Tibial nerve (tissue), 4 donors: Measurements from ENCODE around the gene LRRC8A.

Source experiments
- EP300 ChIP-seq, 2 donors: sonication (generic); formaldehyde crosslinking; IDR thresholded peaks; one replicate each; pipeline ENCODE4 v1.6.1; 2017; ENCODE audit warnings: antibody characterized with exemption in 2 of 2, mild to moderate bottlenecking in 1 of 2
- POLR2A ChIP-seq, 2 donors: fragments of 450-650 bp; IDR thresholded peaks; one replicate each; pipeline ENCODE4 v1.6.1; 2017; ENCODE audit warnings: antibody characterized with exemption in 2 of 2, mild to moderate bottlenecking in 2 of 2, moderate library complexity in 2 of 2
- TF ChIP-seq, protein P1 (sequence below), 5 experiments: fragments of 200-600 bp in 3 of 5; fragments of 450-650 bp in 2 of 5; sonication (generic) in 3 of 5; IDR thresholded peaks; one replicate each; pipeline ENCODE4 v1.5.1; 2016 to 2019; ENCODE audit warnings: antibody characterized with exemption in 5 of 5, mild to moderate bottlenecking in 3 of 5, moderate library complexity in 2 of 5

GRCh38 chr9:128845186-128845931 is 36.6 kb upstream of the LRRC8A start:
- TF ChIP-seq, protein P1, sequence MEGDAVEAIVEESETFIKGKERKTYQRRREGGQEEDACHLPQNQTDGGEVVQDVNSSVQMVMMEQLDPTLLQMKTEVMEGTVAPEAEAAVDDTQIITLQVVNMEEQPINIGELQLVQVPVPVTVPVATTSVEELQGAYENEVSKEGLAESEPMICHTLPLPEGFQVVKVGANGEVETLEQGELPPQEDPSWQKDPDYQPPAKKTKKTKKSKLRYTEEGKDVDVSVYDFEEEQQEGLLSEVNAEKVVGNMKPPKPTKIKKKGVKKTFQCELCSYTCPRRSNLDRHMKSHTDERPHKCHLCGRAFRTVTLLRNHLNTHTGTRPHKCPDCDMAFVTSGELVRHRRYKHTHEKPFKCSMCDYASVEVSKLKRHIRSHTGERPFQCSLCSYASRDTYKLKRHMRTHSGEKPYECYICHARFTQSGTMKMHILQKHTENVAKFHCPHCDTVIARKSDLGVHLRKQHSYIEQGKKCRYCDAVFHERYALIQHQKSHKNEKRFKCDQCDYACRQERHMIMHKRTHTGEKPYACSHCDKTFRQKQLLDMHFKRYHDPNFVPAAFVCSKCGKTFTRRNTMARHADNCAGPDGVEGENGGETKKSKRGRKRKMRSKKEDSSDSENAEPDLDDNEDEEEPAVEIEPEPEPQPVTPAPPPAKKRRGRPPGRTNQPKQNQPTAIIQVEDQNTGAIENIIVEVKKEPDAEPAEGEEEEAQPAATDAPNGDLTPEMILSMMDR (IDR thresholded peaks at IDR 0.05), result no peak
- TF ChIP-seq EP300 (IDR thresholded peaks at IDR 0.05) (no peak), POLR2A (IDR thresholded peaks at IDR 0.05) (no peak)
